Fibroblast of skin of scalp (primary cell): ENCODE results near the gene C6orf47.

Experiments
- DNase-seq: peaks from one replicate; pipeline ENCODE4 v3.0.0-alpha.2; 2013

The C6orf47 gene

GRCh38 chr6:31659649-31660380 is 763 bp downstream of the C6orf47 start:
- DNase-seq: no peak

GRCh38 chr6:31658983-31659648 is 1.5 kb downstream of the C6orf47 start:
- DNase-seq: no peak

- DNase-seq: no peak
These were observed 2.4 kb downstream of the C6orf47 start for GRCh38 chr6:31658158-31658688.

DNA sequence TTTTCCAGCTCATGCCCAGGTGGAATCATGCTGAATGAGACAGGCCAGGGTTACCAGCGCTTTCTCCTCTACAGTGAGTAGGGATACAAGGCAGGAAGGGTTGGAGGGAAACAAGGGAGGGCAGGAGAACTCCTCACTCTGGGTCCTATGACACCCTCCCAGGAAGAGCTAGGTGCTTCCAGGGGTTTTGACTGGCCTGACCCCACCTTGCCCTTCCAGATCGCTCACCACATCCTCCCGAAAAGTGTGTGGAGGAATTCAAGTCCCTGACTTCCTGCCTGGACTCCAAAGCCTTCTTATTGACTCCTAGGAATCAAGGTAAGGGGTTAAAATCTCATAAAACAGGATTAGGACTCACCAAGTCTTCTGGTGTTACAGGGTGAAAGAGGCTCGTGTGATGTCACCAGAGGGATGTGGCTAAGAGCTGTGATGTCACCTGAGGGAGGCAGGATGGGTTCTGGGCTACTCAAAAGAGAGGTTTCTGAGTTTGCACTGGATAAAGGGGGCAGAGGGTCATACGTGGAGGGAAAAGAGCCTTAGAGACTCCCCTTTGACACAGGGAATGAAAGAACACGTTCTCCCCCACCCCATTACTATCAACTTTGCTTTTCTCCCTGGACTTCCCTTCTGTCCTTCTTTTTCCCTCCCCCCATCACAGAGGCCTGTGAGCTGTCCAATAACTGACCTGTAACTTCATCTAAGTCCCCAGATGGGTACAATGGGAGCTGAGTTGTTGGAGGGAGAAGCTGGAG is 3.0 kb downstream of the C6orf47 start:
- DNase-seq: no peak

- no peak for DNase-seq
These were observed 5.0 kb downstream of the C6orf47 start, which contains the start of gene APOM for GRCh38 chr6:31655349-31656237. Gene APOM, plus strand, starts transcription at chr6:31655894. Its CDS starts 73 bp downstream, at chr6:31655967.

- DNase-seq: no peak
These were observed 5.8 kb downstream of the C6orf47 start for GRCh38 chr6:31654574-31655348.

DNA sequence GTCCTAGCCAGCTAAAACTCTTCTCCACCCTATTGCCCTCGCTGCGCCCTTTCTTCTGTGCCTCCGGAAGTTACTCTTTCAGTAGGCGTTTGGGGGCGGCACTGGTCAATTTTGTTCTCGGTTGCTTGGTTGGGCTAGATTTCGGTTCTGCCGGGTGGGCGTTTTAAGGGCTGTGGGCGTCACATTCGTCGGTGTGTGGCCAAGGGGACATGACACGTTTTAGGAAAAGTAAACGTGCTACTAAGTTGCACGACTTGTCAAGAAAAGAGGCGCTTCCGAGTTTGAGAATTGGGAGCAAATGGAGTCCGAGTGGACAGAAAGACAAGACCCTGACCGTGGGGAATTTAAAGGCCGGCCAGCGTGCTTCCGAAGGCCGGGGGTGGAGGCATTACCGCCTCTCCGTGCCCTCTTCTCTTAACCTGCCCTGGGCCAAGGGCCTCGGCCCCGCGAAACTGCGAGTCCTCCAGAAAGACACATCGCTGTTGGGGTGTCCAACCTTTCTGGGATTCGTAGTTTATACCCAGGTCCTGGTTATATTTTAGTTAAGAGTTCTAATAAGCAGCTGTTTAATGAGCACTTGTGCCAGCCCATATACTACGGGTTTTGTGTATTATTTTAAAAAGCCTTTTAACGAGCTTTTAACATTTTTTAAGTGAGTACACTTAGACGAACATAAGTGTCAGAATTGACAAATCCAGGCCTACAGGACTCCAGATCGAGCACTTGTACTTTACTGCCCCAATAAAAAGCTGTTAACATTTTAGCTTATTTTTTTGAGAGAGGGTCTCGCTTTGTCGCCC is 7.5 kb downstream of the C6orf47 start:
- DNase-seq: peak; percentile 94

DNA sequence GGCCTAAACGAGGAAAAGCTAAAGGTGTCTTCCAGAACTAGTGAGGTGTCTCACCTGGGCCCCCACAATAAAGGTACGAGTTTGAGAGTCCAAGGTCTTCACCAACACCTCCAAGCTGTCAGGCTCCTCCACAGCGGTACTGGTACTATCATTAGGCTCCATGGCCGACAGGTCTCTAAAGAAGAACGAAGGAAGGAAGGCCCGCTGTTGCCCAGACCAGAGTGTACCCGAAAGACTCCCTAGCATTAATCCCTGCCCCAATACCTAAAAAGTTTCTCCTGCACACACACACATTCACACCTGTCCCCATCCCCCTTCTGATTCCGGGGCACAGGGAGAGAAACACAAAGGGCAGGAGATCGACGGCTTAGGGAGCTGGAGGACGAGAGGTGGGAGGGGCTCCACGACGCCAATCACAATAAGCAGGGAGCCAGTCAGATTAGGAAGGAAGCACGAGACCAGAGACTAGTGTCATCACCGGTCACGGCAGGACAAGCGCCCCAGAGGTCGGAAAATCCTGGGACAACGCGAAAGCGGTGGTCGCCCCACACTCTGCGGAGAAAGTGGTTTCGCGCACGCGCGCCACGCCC is 8.9 kb downstream of the C6orf47 start:
- DNase-seq: peak; percentile 76

- no peak for DNase-seq
These were observed 15.3 kb downstream of the C6orf47 start for GRCh38 chr6:31645325-31645724.

GRCh38 chr6:31643818-31644454 is 16.6 kb downstream of the C6orf47 start:
- DNase-seq: no peak

DNA sequence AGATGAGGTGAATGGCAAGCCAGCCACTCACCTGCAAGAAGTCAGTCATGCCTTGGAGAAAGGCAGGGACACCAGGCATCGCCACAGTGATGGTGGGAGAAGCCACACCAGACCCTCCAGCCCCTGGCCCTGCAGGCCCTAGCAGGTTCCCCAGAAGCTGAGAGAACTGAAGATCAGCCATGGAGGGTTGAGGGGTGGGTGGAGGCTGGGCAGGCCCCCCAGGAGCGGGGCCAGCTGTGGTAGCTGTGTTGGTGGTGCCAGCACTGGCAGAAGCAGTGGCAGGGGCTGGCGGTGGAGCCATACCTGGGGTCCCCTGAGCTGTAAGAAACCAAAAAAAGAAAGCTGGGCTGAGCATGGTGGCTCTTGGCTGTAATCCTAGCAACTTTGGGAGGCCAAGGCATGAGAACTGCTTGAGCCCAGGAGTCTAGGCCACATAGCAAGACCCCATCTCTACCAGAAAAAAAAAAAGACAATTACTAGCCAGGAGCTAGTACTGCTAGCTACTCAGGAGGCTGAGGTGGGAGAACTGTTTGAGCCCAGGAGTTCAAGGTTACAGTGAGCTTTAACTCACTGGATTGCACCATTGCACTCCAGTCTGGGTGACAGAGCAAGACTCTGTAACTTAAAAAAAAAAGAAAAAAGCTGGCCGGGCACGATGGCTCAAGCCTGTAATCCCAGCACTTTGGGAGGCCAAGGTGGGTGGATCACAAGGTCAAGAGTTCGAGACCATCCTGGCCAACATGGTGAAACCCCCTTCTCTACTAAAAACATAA is 17.6 kb downstream of the C6orf47 start:
- DNase-seq: no peak

- DNase-seq: no peak
These were observed 19.2 kb downstream of the C6orf47 start for GRCh38 chr6:31641370-31641769.

GRCh38 chr6:31640612-31641011 is 20.0 kb downstream of the C6orf47 start:
- DNase-seq: no peak

DNA sequence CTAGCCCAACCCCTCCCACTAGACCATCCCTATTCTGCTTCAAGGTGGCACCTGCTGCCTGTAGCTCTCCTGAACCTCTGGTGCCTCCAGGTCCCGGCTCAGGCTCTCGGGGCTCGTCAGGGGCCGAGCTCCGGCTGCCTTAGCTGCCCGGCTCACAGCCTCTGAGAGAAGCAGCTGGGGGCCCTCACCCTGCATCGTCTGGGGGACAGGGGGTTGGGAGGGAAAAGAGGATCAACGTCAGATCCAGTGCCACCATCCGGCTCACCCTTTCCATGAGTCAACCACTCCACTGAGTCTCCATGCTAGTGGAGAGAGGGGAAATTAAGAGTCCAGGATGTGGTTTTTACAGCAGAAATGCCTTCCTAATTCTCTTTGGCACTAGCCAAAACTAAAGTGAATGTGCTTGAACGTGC is 21.1 kb downstream of the C6orf47 start:
- DNase-seq: peak; percentile 44

GRCh38 chr6:31639043-31639442 is 21.5 kb downstream of the C6orf47 start:
- DNase-seq: no peak

DNA sequence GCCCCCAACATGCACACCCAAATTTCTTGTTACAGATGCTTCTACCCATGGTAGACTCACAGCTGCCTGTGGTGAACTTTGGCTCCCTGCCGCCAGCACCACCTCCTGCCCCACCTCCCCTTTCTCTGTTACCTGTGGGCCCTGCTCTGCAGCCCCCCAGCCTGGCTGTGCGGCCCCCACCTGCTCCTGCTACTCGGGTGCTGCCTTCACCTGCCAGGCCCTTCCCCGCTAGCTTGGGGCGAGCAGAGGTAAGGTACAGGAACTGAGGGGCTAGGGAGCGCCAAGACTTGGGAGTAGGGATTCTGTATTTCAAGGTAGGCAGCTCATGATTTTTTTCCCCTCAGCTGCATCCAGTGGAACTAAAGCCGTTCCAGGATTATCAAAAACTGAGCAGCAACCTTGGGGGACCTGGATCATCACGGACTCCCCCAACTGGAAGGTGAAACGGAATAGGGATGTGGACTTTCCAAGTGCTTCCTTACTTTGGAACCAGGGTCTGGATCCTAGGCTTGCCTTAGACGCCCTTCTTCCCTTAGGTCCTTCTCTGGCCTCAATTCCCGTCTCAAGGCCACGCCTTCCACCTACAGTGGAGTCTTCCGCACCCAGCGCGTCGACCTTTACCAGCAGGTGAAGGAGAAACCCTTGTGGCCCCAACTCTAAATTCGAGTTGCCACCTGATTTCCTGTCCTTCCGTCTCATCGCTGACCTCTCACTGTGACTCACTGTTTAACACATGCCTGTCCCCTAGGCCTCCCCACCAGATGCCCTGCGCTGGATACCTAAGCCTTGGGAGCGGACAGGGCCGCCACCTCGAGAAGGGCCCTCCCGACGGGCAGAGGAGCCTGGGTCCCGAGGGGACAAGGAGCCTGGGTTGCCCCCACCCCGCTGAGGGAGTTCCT is 23.6 kb downstream of the C6orf47 start:
- DNase-seq: no peak

- DNase-seq: no peak
These were observed 25.5 kb downstream of the C6orf47 start for GRCh38 chr6:31634969-31635575.
